Lower lobe of right lung (tissue), 2 donors: ENCODE data around the gene NCAM2. TPM values are rescaled to one million over a fixed set of nuclear protein-coding genes. Genes with fewer than 3 reads are reported as not detected.

Source experiments
- ATAC-seq, 2 donors: fragments of 200-7000 bp; cut with Tn5 transposase; one replicate each; pipeline ENCODE4 v1.9.1; 2020 to 2022; ENCODE audit warnings: mild to moderate bottlenecking in 2 of 2, moderate library complexity in 2 of 2
- DNase-seq: peaks from one replicate; pipeline ENCODE4 v3.0.0-alpha.2; 2020
- H3K27ac ChIP-seq: fragments of 200-600 bp; one replicate; pipeline ENCODE4 v1.8.0; 2022
- H3K27me3 ChIP-seq: fragments of 200-600 bp; one replicate; pipeline ENCODE4 v1.8.0; 2022; ENCODE audit warnings: low read depth
- H3K36me3 ChIP-seq: fragments of 200-600 bp; one replicate; pipeline ENCODE4 v1.8.0; 2022; ENCODE audit warnings: mild to moderate bottlenecking
- H3K4me1 ChIP-seq: fragments of 200-600 bp; one replicate; pipeline ENCODE4 v1.8.0; 2022
- H3K4me3 ChIP-seq: fragments of 200-600 bp; one replicate; pipeline ENCODE4 v1.8.0; 2022; ENCODE audit warnings: mild to moderate bottlenecking
- H3K9me3 ChIP-seq: fragments of 200-600 bp; one replicate; pipeline ENCODE4 v1.8.0; 2022
- intact Hi-C: fragments of 100-400 bp; cut with DNase I; formaldehyde crosslinking; loops from one replicate; pipeline ENCODE4 v1.11.0; 2022
- total RNA-seq: library from RNA; stranded (reverse); fragmentation: NEBNext Ultra II Directional; extraction: Animal tissue kit (Norgen Biotek cat#: 25700); gene quantifications from one replicate; pipeline ENCODE4 v1.2.1, GENCODE V29; 2021
- TF ChIP-seq, protein P1 (sequence below): fragments of 200-600 bp; IDR thresholded peaks from one replicate; pipeline ENCODE4 v1.8.0; 2022; ENCODE audit warnings: antibody characterized with exemption, mild to moderate bottlenecking
- donor health status: DM: no; HTN: yes; CAD: no; lungs with severe emphysema.

The NCAM2 gene
- total RNA-seq, 1 donor from 2014 or later: 8.8 TPM

DNA sequence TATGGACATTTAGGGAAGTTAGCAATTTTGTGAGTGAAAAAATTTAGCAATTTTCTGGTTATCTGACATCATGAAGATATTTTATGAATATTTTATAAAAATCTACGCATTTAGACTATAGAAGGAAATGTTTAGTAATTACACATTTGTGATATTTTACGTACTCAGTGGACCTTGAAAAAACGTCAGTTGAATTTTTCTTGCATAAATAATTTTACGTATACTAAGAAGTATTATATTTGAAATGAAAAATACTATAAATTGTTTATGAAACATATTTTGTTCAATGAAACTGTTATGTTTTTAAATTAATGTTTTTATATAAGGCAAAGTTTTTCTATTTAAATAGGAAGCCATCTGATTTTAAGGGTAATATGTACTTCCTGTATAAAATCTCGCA, 462.8 kb downstream of the NCAM2 start:
- Histone ChIP-seq H3K4me1 (no peaks in the 10 kb centered on the region), H3K4me3 (no peak overlapping the region), H3K27me3 (no peaks in the 10 kb centered on the region), H3K9me3 (no peaks in the 10 kb centered on the region), H3K36me3 (no peaks in the 10 kb centered on the region), H3K27ac (no peak overlapping the region)
- DNase-seq: no peak
- TF ChIP-seq, protein P1, sequence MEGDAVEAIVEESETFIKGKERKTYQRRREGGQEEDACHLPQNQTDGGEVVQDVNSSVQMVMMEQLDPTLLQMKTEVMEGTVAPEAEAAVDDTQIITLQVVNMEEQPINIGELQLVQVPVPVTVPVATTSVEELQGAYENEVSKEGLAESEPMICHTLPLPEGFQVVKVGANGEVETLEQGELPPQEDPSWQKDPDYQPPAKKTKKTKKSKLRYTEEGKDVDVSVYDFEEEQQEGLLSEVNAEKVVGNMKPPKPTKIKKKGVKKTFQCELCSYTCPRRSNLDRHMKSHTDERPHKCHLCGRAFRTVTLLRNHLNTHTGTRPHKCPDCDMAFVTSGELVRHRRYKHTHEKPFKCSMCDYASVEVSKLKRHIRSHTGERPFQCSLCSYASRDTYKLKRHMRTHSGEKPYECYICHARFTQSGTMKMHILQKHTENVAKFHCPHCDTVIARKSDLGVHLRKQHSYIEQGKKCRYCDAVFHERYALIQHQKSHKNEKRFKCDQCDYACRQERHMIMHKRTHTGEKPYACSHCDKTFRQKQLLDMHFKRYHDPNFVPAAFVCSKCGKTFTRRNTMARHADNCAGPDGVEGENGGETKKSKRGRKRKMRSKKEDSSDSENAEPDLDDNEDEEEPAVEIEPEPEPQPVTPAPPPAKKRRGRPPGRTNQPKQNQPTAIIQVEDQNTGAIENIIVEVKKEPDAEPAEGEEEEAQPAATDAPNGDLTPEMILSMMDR: no peak
- ATAC-seq: no peak
- intact Hi-C loops: no loop called here

DNA sequence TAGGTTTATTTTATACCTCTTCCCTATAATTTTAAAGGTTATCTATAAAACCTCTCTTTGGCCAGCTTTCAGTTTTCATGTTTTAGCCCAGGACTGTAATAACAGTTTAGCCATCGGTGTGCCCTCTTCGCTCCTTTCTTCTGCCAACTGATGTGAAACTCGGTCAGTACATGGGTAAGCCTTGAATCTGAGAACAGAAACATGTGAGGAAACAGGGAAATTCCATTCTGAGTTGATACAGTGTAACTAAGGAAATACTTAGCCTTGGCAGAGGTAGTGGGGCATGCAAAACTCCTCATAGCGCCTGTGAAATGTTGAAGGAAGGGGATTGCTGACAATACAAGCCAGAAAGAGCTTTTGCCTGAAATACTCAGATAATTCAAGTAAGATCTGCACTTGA, 465.2 kb downstream of the NCAM2 start:
- Histone ChIP-seq H3K4me3 (no peak overlapping the region), H3K4me1 (no peaks in the 10 kb centered on the region), H3K36me3 (no peaks in the 10 kb centered on the region), H3K27me3 (no peaks in the 10 kb centered on the region), H3K9me3 (no peaks in the 10 kb centered on the region), H3K27ac (no peak overlapping the region)
- no peak for ATAC-seq
- intact Hi-C loops: no loop called here
- TF ChIP-seq, protein P1: no peak
- no peak for DNase-seq

DNA sequence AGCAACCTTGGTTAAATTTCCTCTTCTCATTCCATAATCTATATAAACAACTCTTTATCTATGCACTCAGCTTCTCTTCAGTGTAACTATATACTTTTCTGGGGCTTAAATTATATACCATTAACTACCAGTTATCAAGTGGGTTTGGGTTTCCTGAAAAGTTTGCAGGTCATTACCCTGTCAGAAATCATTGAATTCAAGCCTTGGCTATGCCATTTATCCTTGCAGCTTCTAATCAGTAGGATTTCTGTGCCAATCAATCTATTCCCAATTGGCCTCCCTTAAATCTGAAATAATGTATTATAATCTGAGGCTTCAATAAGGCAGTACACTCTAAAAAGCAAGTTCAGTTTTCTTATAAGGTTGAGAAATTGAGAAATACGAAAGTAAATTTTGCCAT, 466.5 kb downstream of the NCAM2 start:
- Histone ChIP-seq H3K4me1 (no peaks in the 10 kb centered on the region), H3K4me3 (no peak overlapping the region), H3K9me3 (no peaks in the 10 kb centered on the region), H3K27me3 (no peaks in the 10 kb centered on the region), H3K36me3 (no peaks in the 10 kb centered on the region), H3K27ac (no peak overlapping the region)
- intact Hi-C loops: no loop called here
- TF ChIP-seq, protein P1: no peak
- DNase-seq: no peak
- ATAC-seq: no peak

DNA sequence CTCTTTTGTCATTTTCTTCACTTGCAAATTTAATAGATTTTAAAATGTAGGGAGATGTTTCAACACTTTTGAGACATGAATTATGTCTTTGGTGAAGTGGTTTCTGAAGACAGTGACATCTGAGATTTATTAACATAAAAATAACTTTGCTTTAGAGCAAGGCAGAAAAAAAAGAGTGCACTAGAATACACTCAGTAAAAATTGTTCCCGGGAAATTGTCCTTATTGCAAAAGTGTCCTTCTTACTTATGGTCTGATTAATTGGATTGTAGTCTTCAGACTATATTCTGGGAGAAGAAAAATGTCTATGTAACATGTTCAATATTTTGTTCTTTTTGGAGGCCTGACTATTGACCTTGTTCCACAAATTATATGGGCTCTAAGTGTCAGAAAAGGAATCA, 468.5 kb downstream of the NCAM2 start:
- intact Hi-C loops: no loop called here
- no peaks in the 10 kb centered on the region for H3K36me3 ChIP-seq
- DNase-seq (no peak), ATAC-seq (no peak)
- H3K4me1 ChIP-seq: no peaks in the 10 kb centered on the region
- no peaks in the 10 kb centered on the region for H3K27me3 ChIP-seq
- H3K9me3 ChIP-seq: no peaks in the 10 kb centered on the region
- H3K4me3 ChIP-seq: no peak overlapping the region
- no peak overlapping the region for H3K27ac ChIP-seq
- TF ChIP-seq, protein P1: no peak

DNA sequence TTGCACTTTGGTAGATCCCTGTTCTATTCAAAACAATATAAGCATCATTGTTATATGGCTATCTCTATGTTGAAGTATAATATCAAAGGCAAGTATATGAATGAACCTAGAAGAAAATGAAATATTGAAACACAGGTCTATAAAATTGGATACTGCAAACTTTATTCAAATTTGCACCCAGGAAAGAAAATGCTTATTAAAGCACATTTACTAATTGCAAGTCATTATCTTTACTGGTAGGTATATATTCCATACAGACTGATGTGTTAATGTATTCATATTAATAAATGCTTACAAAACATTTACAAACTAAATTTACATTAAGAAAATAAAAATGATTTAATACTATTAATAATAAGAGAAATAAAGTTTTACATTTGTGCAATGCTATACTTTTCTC, 469.8 kb downstream of the NCAM2 start:
- TF ChIP-seq, protein P1: no peak
- intact Hi-C loops: no loop called here
- ATAC-seq: no peak

DNA sequence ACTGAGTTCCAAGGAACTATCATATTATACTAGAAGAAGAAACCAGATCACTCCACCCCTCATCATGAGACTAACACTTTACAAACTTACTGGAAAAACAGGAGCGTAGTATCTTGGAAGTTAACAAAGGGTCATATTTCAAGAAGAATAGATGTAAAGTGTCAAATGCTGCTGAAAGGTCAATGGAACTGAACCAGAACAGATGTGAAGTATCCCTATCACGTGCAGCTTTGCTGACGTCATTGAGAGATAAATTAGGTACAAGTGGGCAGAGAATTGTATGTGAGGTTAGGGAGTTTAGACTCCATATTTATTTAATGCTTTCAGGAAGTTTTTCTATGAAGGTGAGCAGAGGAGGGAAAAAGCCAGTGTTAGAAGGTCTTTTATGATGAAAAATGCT, 483.0 kb downstream of the NCAM2 start:
- Histone ChIP-seq H3K9me3 (no peaks in the 10 kb centered on the region), H3K36me3 (no peaks in the 10 kb centered on the region), H3K27ac (no peak overlapping the region), H3K27me3 (no peaks in the 10 kb centered on the region), H3K4me3 (no peak overlapping the region), H3K4me1 (no peaks in the 10 kb centered on the region)
- no peak for DNase-seq
- TF ChIP-seq, protein P1: no peak
- intact Hi-C loops: no loop called here
- ATAC-seq: no peak

More for the DNA sequence above, 469.8 kb downstream of the NCAM2 start:
- DNase-seq: no peak
- H3K27me3 ChIP-seq: no peaks in the 10 kb centered on the region
- H3K4me3 ChIP-seq: no peak overlapping the region
- H3K36me3 ChIP-seq: no peaks in the 10 kb centered on the region
- no peaks in the 10 kb centered on the region for H3K9me3 ChIP-seq
- no peaks in the 10 kb centered on the region for H3K4me1 ChIP-seq
- H3K27ac ChIP-seq: no peak overlapping the region
